ENCODE data around the gene CENPE.
"Not testable (repeated sequence)": the region's sequence is repeated elsewhere in the genome, so short reads cannot be mapped to it uniquely, and the experiment has no call there.

CENPE gene, protein sequence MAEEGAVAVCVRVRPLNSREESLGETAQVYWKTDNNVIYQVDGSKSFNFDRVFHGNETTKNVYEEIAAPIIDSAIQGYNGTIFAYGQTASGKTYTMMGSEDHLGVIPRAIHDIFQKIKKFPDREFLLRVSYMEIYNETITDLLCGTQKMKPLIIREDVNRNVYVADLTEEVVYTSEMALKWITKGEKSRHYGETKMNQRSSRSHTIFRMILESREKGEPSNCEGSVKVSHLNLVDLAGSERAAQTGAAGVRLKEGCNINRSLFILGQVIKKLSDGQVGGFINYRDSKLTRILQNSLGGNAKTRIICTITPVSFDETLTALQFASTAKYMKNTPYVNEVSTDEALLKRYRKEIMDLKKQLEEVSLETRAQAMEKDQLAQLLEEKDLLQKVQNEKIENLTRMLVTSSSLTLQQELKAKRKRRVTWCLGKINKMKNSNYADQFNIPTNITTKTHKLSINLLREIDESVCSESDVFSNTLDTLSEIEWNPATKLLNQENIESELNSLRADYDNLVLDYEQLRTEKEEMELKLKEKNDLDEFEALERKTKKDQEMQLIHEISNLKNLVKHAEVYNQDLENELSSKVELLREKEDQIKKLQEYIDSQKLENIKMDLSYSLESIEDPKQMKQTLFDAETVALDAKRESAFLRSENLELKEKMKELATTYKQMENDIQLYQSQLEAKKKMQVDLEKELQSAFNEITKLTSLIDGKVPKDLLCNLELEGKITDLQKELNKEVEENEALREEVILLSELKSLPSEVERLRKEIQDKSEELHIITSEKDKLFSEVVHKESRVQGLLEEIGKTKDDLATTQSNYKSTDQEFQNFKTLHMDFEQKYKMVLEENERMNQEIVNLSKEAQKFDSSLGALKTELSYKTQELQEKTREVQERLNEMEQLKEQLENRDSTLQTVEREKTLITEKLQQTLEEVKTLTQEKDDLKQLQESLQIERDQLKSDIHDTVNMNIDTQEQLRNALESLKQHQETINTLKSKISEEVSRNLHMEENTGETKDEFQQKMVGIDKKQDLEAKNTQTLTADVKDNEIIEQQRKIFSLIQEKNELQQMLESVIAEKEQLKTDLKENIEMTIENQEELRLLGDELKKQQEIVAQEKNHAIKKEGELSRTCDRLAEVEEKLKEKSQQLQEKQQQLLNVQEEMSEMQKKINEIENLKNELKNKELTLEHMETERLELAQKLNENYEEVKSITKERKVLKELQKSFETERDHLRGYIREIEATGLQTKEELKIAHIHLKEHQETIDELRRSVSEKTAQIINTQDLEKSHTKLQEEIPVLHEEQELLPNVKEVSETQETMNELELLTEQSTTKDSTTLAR (N-terminal part only)

DNA sequence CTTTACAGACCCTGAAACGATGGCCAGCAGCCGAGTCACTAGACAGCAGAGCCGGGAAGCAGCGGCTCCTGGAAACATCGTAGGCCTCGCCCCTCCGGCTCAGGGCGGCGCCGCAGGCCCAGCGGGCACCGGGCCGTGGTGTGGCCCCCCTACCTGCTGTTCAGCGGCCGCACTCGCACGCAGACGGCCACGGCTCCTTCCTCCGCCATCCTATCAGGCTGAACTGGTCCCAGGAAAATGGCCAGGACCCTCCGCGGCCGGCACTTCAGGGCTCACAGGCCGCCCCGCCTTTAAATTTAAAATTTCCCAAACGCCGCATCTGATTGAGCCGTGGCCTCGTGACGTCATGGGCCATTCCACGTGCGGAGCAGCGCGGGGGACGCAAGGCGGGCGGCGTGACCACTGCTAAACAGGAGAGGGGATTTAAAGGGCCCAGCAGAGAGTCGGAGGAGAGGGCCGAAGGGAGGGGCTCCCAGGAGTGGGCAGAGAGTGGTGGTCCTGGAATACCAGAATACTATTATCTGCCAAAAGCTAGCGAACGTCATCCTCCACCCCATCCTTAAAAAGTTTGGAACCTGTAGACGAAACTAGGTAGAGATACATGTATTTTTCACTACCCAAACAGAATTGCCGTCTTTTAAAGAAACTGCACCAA, at the start of gene CENPE:
TSS of gene CENPE (minus strand) at position 233 of the 655 bp plus-strand sequence. CDS start at position 209, 24 bp downstream.
- DNase-seq = peak; percentile 12 to 43

DNA sequence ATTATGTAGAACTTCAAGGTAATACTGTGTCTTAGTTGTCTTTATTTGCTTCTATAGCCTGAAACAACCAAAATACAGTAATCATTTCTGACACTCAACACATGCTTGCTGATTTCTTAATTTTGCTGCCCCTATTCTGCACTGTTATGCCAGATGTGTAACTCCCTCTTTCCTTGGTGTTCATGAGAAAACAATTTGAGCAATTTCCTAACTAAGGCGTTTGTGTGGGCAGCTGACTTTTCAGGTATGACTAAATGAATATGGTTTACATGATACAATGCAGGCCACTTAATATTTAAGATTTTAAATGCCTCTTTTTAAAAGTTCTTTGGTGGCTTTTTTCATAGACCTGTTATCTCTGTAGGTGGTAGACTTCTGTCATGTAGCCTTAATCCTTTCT, 46.1 kb upstream of the CENPE start:
- DNase-seq = no peak

DNA sequence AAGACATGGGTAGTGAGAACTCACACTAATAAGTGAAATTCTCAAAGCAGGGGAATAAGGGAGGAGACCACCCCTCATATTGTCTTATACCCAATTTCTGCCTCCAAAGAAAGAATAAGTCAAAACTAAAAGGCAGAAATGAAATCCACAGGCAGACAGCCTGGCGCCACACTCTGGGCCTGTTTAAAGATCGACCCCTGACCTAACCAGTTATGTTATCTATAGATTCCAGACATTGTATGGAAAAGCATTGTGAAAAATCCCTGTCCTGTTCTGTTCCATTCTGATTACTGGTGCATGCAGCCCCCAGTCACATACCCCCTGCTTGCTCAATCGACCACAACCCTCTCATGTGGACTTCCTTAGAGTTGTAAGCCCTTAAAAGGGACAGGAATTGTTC, 32.8 kb upstream of the CENPE start:
- not testable (repeated sequence) for DNase-seq

DNA sequence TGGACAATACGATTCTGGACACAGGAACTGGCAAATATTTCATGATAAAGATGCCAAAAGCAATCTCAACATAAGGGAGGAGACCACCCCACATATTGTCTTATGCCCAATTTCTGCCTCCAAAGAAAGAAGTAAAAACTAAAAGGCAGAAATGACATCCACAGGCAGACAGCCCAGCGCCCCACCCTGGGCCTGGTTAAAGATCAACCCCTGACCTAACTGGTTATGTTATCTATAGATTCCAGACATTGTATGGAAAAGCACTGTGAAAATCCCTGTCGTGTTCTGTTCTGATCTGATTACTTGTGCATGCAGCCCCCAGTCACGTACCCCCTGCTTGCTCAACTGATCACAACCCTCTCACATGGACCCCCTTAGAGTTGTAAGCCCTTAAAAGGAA, 25.4 kb upstream of the CENPE start:
- DNase-seq = not testable (repeated sequence)

DNA sequence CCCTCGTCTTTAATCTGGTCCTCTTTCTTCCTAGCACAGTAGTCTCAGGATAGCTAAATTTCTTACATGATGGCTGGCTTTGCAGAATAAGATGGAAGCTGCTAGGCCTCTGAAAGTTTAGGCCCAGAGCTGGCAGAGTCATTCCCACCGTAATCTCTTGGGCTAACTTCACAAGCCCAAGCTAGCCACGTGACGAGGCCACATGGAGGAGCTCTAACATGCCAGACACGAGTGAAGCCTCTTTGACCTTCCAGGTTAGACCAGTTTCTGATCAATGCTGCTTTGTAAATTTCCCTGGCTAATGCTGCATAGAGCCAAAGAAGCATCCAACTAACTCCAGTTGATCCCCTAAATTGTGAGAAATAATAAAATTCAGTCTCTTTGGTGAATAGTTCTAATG, 9.5 kb upstream of the CENPE start:
- no peak for DNase-seq

DNA sequence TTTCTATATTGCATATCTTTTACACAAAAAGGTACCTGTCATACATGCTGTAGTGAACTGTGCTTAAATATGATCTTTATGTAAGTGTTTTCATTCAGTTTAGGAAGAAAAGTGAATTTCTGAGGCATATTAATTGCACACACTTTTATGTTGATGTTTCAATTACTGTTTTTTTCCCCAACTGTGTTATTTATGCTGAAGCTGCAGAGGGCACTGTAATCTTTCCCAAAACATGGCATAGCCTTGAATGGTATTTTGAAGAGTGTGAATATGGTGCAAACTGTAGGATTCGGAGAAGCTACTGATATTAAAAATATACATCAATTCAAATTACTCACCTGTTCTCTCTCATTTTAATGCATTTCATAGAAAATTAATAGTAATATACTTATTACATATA, 6.0 kb upstream of the CENPE start:
- no peak for DNase-seq

DNA sequence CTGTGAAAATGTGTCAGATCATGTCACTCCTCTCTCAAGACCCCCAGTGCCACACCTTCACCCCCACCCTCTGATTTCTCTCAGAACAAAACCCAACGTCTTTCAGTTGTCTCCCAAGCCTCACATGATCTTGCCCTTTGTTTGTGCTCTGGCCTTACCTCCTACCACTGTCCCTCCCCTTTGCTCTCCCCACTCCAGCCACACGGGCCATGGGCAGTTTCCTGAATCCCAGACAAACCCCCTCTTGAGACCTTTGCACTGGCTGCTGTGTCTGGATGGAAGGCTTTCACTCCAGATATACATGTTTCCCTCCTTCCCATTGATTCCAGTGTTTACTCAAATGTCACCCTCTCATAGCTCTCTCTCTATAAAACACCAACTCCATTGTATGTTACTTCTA, 3.6 kb upstream of the CENPE start:
- DNase-seq = no peak

DNA sequence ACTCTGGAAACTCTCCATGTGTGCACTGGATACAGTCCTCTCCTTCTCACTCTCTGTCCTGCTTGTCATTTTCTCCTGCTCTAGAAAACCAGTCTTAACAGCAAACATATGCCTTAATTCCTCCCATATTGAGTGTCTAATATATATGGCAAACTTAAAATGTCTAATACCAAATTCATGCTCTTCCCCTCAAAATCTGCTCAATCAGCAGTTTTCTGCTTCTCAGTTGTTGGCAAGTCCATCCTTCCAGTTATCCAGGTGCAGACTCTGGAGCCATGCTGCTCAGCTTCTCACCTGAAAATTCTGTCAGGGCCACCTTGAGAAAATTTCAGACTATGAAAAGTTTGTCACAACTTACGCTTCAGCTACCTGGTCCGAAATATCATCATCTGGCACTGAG, 3.1 kb upstream of the CENPE start:
- DNase-seq = no peak

DNA sequence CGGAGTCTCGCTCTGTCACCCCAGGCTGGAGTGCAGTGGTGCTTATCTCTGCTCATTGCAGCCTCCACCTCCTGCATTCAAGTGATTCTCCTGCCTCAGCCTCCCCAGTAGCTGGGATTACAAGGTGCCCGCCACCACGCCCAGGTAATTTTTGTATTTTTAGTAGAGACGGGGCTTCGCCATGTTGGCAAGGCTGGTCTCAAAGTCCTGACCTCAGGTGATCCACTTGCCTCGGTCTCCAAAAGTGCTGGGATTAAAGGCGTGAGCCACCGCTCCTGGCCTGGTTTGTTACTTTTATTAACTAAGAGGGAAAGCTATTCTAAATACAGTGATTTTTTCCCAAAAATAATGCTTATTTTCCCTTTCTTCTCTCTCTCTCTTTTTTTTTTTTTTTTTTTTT, 866 bp upstream of the CENPE start:
- DNase-seq = no peak

DNA sequence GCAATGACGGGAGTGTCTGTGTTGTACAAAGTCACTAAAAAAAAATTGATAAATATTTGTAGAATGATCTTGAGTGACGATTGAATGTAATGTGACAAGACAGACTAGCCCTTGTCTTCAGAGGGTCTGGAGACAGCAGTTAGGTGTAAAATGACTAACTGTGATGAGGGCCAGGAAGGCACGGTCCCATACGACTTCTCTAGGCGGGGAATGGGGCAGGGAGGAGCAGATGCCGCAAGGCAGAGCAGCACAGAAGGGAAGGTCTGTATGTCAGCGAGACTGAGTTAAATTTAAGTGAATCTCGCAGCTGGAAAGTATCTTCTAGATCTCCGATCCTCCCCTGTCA, 405 bp downstream of the CENPE start:
- DNase-seq = no peak

DNA sequence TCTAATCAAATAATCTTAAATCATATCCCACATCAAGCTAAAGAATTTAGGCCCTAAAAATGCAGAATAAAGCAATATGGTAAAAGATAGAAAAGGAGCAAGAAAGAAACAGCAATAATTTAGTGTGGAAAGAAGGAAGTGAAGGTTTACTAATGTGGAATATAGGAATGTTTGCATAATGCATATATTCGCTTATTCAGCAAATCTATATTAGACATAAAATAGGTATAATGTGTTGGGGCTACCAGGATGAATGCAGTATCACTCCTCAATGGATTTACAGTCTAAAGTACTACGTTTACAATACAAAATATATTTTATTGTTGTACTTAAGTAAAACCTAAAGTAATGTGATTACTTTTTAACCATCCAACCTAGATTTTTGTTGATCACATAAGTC, 4.7 kb downstream of the CENPE start:
- DNase-seq = no peak

DNA sequence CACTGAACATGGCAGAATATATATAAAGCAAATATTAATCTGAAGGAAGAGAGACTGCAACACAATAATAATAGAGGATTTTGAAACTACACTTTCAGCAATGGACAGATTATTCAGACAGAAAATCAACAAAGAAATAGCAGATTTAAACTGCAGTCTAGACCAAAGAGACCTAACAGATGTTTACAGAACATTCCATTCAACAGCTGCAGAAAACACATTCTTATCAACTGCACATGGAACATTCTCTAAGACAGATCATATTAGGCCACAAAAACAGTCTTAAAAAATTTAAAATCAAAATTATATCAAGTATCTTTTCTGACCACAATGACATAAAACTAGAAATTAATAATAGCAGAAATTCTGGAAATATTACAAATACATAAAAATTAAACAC, 27.1 kb downstream of the CENPE start:
- no peak for DNase-seq

DNA sequence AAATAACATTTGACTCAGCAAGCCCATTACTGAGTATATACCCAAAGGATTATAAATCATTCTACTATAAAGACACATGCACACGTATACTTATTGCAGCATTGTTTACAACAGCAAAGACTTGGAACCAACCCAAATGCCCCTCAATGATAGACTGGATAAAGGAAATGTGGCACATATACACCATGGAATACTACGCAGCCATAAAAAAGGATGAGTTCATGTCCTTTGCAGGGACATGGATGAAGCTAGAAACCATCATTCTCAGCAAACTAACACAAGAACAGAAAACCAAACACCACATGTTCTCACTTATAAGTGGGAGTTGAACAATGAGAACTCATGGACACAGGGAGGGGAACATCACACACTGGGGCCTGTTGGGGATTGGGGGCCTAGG, 28.4 kb downstream of the CENPE start:
- not testable (repeated sequence) for DNase-seq

DNA sequence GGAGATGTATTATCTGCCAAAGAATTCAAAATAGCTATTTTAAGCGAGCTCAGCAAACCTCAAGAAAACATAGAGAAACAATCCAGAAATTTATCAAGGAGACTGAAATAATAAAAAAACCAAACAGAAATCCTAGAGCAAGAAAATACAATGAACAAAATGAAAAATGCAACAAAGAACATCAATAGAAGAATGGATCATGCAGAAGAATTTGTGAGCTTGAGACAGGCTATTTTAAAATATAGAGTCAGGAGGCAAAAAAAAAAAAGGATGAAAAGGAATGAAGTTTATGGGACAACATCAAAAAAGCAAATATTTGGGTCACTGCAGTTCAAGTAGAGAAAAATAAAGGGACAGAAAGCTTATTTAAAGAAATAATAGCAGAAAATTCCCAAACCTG, 29.1 kb downstream of the CENPE start:
- no peak for DNase-seq

DNA sequence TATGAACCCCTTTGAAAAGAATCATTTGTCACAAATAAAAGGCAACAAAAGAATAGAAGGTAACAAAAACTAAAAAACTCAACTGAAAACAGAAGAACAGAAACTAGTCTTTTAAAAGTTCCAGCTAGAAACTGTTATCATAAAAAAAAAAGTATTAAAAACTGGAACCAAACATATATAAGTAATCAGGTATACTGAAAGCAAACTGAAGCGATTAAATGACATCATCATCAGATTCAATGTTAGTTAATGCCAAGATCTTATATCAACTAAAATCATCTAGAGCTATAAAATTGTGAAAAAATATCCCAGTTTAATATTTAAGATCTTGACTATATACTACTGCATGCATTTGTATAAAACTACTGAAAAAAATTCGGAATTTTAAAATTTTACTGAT, 36.0 kb downstream of the CENPE start:
- DNase-seq = no peak

DNA sequence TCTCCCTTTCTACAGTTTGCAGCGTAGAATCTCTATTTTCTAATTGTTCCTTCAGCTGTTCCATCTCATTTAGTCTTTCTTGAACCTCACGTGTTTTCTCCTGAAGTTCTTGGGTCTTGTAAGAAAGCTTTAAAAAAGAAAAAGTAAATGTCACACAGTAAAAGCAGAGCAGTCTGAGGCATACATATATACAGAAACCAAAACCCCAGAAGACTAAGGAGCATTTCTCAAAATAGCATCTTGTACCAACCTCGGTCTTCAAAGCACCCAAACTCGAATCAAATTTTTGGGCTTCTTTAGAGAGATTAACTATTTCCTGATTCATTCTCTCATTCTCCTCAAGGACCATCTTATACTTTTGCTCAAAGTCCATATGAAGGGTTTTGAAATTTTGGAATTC, 39.4 kb downstream of the CENPE start:
- DNase-seq = no peak

DNA sequence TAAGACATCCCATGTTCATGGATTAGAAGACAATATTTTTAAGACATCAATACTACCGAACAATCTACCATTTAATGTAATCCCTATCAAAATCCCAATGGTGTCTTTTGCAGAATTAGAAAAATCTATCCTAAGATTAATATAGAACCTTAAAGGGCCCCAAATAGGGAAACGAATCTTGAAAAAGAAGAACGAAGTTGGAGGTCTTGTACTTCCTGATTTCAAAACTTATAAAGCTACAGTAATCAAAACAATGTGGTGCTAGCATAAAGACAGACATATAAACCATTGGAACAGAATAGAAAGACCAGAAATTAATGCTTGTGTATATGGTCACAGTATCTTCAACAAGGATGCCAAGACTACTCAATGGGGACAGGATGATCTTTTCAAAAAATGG, 42.0 kb downstream of the CENPE start:
- no peak for DNase-seq

DNA sequence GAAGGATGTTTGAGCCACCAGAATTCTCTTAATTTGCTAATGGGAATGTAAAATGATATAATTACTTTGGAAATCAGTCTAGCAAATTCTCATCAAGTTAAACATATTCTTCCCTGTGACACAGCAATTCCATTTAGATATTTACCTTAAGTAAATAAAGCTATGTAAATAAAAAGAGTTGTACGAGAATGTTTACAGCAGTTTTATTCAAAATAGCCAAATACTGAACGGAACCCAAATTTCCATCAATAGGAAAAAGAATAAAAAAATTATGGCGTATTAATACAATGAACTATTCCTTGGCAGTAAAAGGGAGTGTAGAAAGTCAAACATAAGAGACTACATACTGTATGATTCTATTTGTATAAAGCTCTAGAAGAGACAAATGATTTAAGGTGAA, 45.8 kb downstream of the CENPE start:
- no peak for DNase-seq

DNA sequence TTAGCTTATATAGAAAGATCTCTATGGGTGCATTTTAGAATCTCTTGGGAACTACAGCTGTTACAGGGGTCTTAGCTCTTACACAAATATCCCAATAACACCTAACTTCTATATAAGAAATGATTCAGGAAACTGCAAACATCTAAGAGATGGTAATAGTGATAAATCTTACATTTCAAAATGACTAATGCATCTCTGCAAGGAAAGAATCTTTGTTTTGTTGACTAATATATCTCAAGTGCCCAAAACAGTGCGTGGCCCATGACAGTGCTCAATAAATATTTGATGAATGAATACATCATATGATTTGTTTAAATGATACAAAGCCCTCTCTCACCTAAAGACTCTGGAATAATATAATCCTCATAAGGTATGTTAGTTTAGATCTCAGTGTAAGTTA, 47.5 kb downstream of the CENPE start:
- no peak for DNase-seq

DNA sequence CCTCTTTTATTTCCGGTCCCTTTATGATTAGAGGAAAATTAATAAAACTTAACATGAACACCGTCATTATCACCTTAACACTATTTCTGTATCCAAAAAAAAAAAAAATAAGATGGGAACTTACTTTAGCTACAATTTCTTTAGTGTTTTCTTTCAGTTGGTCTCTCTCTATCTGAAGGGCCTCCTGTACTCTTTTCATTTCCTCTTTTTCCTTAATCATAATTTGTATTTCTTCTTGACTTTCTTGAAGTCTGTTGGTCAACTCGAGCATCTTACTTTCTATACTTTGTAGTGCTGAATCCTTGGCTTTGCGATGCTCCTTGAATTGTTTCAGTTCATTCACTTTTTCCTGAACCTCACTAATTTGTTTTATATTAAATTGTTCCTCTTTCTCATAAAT, 53.2 kb downstream of the CENPE start:
- no peak for DNase-seq

DNA sequence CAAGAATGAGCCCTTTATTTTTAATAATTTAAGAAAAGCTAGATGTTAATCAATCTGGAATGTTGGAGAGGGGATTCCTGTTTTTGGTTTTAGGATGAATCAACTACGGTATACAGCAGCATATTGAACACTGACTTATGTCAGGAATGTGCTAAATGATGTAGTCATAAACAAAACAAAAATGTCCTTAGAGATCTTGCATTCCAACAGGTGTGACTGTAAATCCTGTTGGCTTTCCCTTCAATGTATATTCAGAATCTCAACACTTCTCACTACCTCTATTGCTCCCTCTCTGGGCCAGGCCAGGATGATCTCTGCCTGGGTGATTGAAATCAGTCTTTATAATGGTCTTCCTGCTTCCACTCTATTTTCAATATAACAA, 60.7 kb downstream of the CENPE start:
- DNase-seq = no peak

DNA sequence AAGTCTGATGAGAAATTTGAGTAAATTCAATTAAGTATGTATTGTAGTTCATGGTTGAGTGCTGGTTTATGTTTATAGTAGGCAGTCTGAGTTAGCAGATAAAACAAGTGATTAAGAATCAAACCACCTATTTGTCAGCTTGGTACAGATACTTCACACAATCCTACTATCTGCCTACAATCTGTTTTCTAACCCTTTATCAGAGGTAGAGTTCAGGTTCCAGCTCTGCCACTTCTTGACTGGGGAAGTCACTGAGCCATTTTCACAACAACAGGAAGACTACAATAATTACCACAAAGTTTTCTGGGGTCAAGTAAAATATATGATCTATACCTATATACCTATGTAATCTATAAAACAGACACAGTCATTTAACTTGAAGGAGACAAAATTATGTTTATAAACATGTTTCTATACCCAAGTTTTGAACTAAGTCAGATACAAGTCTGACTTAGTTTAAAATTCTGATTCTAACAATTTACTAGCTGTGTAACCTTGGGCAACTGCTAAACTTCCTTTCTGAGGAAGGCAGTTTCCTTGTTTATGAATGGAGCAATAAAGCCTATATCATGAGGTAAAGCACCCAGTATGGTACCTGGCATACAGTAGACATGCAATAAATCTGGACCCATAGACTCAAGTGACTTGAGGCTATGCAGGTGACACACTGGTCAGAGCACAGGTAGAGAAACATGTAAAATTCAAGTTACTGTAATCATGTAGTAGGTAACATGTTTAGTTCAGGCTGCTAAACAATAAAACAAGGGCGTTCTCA, 61.3 kb downstream of the CENPE start:
- no peak for DNase-seq
